ENCODE data around the gene MPG.

The MPG gene

GRCh38 chr16:129075-129474, 51.0 kb downstream of the MPG start:
- Histone ChIP-seq H3K4me2 (ENCODE audit: low read length) (no peak overlapping the region), H4K20me1 (ENCODE audit: control insufficient read depth, insufficient read depth, low read depth, low read length) (no peaks in the 10 kb centered on the region), H3K36me3 (ENCODE audit: control insufficient read depth, low read length) (peaks cover 10% of the 10 kb centered on the region), H3F3A (ENCODE audit: control insufficient read depth, insufficient read depth) (no peaks in the 10 kb centered on the region), H3K79me2 (ENCODE audit: control insufficient read depth, low read length) (peaks cover 56% of the 10 kb centered on the region), H3K4me3 (ENCODE audit: low read length) (no peak overlapping the region), H3K9me3 (ENCODE audit: control insufficient read depth, insufficient read depth, low read length) (no peaks in the 10 kb centered on the region), H3K27ac (ENCODE audit: low read depth, low read length) (no peak overlapping the region), H3K27me3 (ENCODE audit: control insufficient read depth, low read length) (no peaks in the 10 kb centered on the region), H3K9me2 (replicated peaks; ENCODE audit: control insufficient read depth, low read length) (no peaks in the 10 kb centered on the region), H3K4me1 (ENCODE audit: control insufficient read depth, low read length) (0 out of 2 replicates have a peak, but pooled peaks cover 3% of the 10 kb centered on the region)
- TF ChIP-seq EZH2phosphoT487 (IDR thresholded peaks at IDR 0.05; ENCODE audit: borderline replicate concordance, low read length) (no peak), CTCF (IDR thresholded peaks at IDR 0.05; ENCODE audit: low read depth, low read length, poor library complexity, severe bottlenecking) (no peak)

DNA sequence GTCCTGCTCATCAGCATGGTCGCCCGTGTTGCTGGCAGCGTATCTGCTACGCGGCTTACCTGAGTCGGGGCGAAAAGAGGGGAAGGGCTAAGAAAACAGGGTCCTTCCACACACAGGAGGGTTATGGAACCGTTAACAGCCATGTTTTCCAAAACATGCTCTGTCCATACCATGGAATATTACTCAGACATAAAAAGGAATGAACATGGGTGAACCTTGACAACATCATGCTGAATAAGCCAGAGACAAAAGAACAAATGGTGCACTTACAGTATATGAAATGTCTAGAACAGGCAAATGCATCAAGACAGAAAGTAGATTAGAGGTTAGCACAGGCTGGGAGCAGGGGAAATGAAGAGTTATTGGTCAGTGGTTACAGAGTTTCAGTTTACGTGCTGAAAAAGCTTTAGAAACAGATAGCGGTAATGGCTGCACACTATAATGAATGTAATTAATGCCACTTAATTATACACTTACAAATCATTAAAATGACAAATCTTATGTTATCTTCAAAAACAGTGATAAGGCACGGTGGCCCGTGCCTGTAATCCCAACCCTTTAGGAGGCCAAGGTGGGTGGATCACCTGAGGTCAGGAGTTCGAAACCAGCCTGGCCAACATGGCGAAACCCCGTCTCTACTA, 52.6 kb downstream of the MPG start:
- Histone ChIP-seq H4K20me1 (ENCODE audit: control insufficient read depth, insufficient read depth, low read depth, low read length) (no peaks in the 10 kb centered on the region), H3K36me3 (ENCODE audit: control insufficient read depth, low read length) (peaks cover 6% of the 10 kb centered on the region), H3K4me3 (ENCODE audit: low read length) (no peak overlapping the region), H3K79me2 (ENCODE audit: control insufficient read depth, low read length) (peaks cover 69% of the 10 kb centered on the region), H3K27ac (ENCODE audit: low read depth, low read length) (no peak overlapping the region), H3K9me2 (replicated peaks; ENCODE audit: control insufficient read depth, low read length) (no peaks in the 10 kb centered on the region), H3K4me1 (ENCODE audit: control insufficient read depth, low read length) (0 out of 2 replicates have a peak, but pooled peaks cover 3% of the 10 kb centered on the region), H3K4me2 (ENCODE audit: low read length) (no peak overlapping the region), H3F3A (ENCODE audit: control insufficient read depth, insufficient read depth) (no peaks in the 10 kb centered on the region; the same call in 1 of the 2 replicates), H3K9me3 (ENCODE audit: control insufficient read depth, insufficient read depth, low read length) (no peaks in the 10 kb centered on the region), H3K27me3 (ENCODE audit: control insufficient read depth, low read length) (no peaks in the 10 kb centered on the region)
- no peak for TF ChIP-seq CTCF (IDR thresholded peaks at IDR 0.05; ENCODE audit: low read depth, low read length, poor library complexity, severe bottlenecking)
- no peak for TF ChIP-seq EZH2phosphoT487 (IDR thresholded peaks at IDR 0.05; ENCODE audit: borderline replicate concordance, low read length)

GRCh38 chr16:132120-132519, 54.1 kb downstream of the MPG start:
- Histone ChIP-seq H4K20me1 (ENCODE audit: control insufficient read depth, insufficient read depth, low read depth, low read length) (no peaks in the 10 kb centered on the region), H3F3A (ENCODE audit: control insufficient read depth, insufficient read depth) (no peaks in the 10 kb centered on the region; the same call in 1 of the 2 replicates), H3K9me3 (ENCODE audit: control insufficient read depth, insufficient read depth, low read length) (no peaks in the 10 kb centered on the region), H3K27me3 (ENCODE audit: control insufficient read depth, low read length) (no peaks in the 10 kb centered on the region), H3K4me2 (ENCODE audit: low read length) (no peak overlapping the region), H3K4me1 (ENCODE audit: control insufficient read depth, low read length) (peaks cover 7% of the 10 kb centered on the region), H3K9me2 (replicated peaks; ENCODE audit: control insufficient read depth, low read length) (no peaks in the 10 kb centered on the region), H3K36me3 (ENCODE audit: control insufficient read depth, low read length) (peaks cover 10% of the 10 kb centered on the region), H3K27ac (ENCODE audit: low read depth, low read length) (no peak overlapping the region), H3K4me3 (ENCODE audit: low read length) (no peak overlapping the region), H3K79me2 (ENCODE audit: control insufficient read depth, low read length) (peaks cover 83% of the 10 kb centered on the region)
- TF ChIP-seq EZH2phosphoT487 (IDR thresholded peaks at IDR 0.05; ENCODE audit: borderline replicate concordance, low read length): no peak
- no peak for TF ChIP-seq CTCF (IDR thresholded peaks at IDR 0.05; ENCODE audit: low read depth, low read length, poor library complexity, severe bottlenecking)

Measured in DOHH2 (cell line).